T-cell (primary cell): ENCODE results near the gene CRYGS. TPM values are rescaled to one million over a fixed set of nuclear protein-coding genes. Genes with fewer than 3 reads are reported as not detected.
"Not testable (repeated sequence)": the region's sequence is repeated elsewhere in the genome, so short reads cannot be mapped to it uniquely, and the experiment has no call there.

Experiments used
- ATAC-seq, 4 experiments: fragments of 200-7000 bp in 3 of 4; fragments of 150-1000 bp in 1 of 4; cut with Tn5 transposase; replicated peaks in 1 of 4; 1 replicate in 3 of 4; 2 replicates in 1 of 4; pipeline ENCODE4 v1.10.0; 2021; ENCODE audit warnings: moderate library complexity in 3 of 4, mild to moderate bottlenecking in 2 of 4, moderate number of reproducible peaks in 1 of 4
- CTCF ChIA-PET, 2 donors: fragments of 300-600 bp; sonication (Branson Sonifier 250); formaldehyde crosslinking; loops; one replicate each; lab custom pipeline; 2022; ENCODE audit warnings: antibody characterized with exemption in 2 of 2; lab: Charles Lee
- POLR2A ChIA-PET, 2 donors: fragments of 300-600 bp; sonication (Branson Sonifier 250); formaldehyde crosslinking; loops; one replicate each; lab custom pipeline; 2022; ENCODE audit warnings: antibody characterized with exemption in 2 of 2; lab: Charles Lee
- DNase-seq, 35 experiments: peaks; one replicate each; pipeline versions ENCODE4 v3.0.0 to v3.0.0-alpha.2; 2013 to 2023
- H3K27ac ChIP-seq: one replicate; pipeline ENCODE4 v1.5.1; 2013; ENCODE audit warnings: low read length
- H3K27me3 ChIP-seq, 2 experiments: replicated peaks in 1 of 2; 1 replicate in 1 of 2; 2 replicates in 1 of 2; pipeline versions ENCODE4 v1.6.1 to v1.7.0; 2013; ENCODE audit warnings: low read length in 1 of 2, mixed read lengths in 1 of 2; ENCODE audit not compliant: control insufficient read depth in 2 of 2, insufficient read depth in 2 of 2; ENCODE audit errors: extremely low read depth in 1 of 2
- H3K36me3 ChIP-seq, 2 donors: 1 replicate in 1 of 2; 2 replicates in 1 of 2; pipeline versions ENCODE4 v1.6.1 to v1.7.0; 2013; ENCODE audit warnings: low read length in 1 of 2; ENCODE audit not compliant: control insufficient read depth in 2 of 2, insufficient read depth in 1 of 2; ENCODE audit errors: extremely low read depth in 1 of 2
- H3K4me1 ChIP-seq, 2 experiments: 1 replicate in 1 of 2; 2 replicates in 1 of 2; pipeline versions ENCODE4 v1.6.1 to v1.7.0; 2013; ENCODE audit warnings: low read length in 2 of 2, mixed read lengths in 1 of 2; ENCODE audit not compliant: insufficient read depth in 2 of 2, control insufficient read depth in 1 of 2; ENCODE audit errors: extremely low read depth in 1 of 2
- H3K4me3 ChIP-seq, 2 donors: 1 replicate in 1 of 2; 2 replicates in 1 of 2; pipeline versions ENCODE4 v1.5.1 to v1.7.0; 2013; ENCODE audit warnings: mild to moderate bottlenecking in 2 of 2, low read length in 1 of 2, moderate library complexity in 1 of 2; ENCODE audit not compliant: control insufficient read depth in 1 of 2; ENCODE audit errors: extremely low read depth in 1 of 2
- H3K9me3 ChIP-seq: 2 replicates; pipeline ENCODE4 v1.7.0; 2013
- H3K27ac Mint-ChIP-seq, 2 donors: one replicate each; pipeline ENCODE4 v1.8.0; 2020 to 2021; ENCODE audit warnings: mild to moderate bottlenecking in 2 of 2, mixed read lengths in 2 of 2
- H3K27me3 Mint-ChIP-seq, 2 donors: one replicate each; pipeline ENCODE4 v1.8.0; 2021 to 2022; ENCODE audit warnings: mixed read lengths in 2 of 2
- H3K36me3 Mint-ChIP-seq: one replicate; pipeline ENCODE4 v1.8.0; 2021; ENCODE audit warnings: mixed read lengths
- H3K4me1 Mint-ChIP-seq, 3 donors: one replicate each; pipeline ENCODE4 v1.8.0; 2020 to 2022; ENCODE audit warnings: mixed read lengths in 3 of 3, mild to moderate bottlenecking in 1 of 3
- H3K4me3 Mint-ChIP-seq, 3 donors: one replicate each; pipeline ENCODE4 v1.8.0; 2020 to 2022; ENCODE audit warnings: mild to moderate bottlenecking in 3 of 3, mixed read lengths in 3 of 3, moderate library complexity in 3 of 3
- H3K9me3 Mint-ChIP-seq, 3 donors: one replicate each; pipeline ENCODE4 v1.8.0; 2020 to 2022; ENCODE audit warnings: mixed read lengths in 3 of 3
- WGBS: methylation state at CpG from one replicate; pipeline ENCODE4 v1.1.5; 2013; ENCODE audit warnings: missing lambda C conversion rate; ENCODE audit not compliant: insufficient coverage; 5-methylcytosine and 5-hydroxymethylcytosine counted together
- total RNA-seq, 35 experiments: library from RNA in 6 of 35; stranded (reverse) in 6 of 35; fragments of 120-200 nt in 1 of 35; gene quantifications; one replicate each; pipeline versions ENCODE4 v1.2.1 to v1.2.4 and lab custom pipeline; 2013 to 2026

The CRYGS gene
- total RNA-seq, 5 donors from 2014 or later (not counting 1 experiment from before 2014, with no cell fraction given), result 5.5 to 10.4 (median 7.8) TPM

DNA sequence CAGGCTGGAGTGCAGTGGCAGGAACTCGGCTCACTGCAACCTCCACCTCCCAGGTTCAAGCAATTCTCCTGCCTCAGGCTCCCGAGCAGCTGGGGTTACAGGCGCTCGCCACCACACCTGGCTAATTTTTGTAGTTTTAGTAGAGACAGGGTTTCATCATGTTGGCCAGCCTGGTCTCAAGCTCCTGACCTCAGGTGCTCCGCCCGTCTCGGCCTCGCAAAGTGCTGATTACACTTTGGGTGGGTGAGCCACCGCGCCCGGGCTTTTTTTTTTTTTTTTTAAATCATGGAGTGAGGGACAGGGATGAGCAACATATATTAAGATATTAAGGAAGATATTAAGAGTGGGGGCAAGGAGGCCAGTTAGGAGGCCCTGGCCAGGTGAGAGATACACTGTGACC lies 25.2 kb upstream of the CRYGS start:
- not testable (repeated sequence) for DNase-seq, H3K27me3 Mint-ChIP-seq, H3K36me3 ChIP-seq, H3K27me3 ChIP-seq, H3K9me3 ChIP-seq, H3K9me3 Mint-ChIP-seq, ATAC-seq
- Mint-ChIP-seq H3K4me1 (peaks cover 65 to 68% (median 67%) of the 10 kb centered on the region in 3 donors), H3K27ac (peak overlapping the region in 1 of 2 donors; percentile 98), H3K4me3 (peak overlapping the region; percentile 88 to 92 (median 90)), H3K36me3 (peaks cover 20% of the 10 kb centered on the region)
- H3K27ac ChIP-seq, result peak overlapping the region; percentile 80
- WGBS, result 91% methylated on average over 7 of the region's 11 CpGs
- ChIA-PET CTCF (interaction anchor here (1.4 to 2.8 kb wide), 4 partner anchors 29 to 626 kb away, joined by 3 to 42 read pairs (median 9); no protein-coding TSS in a partner anchor), POLR2A (interaction anchor here (0.6 to 1.3 kb wide), 5 partner anchors 15 to 790 kb away, joined by 3 to 4 read pairs (median 3); partner anchors contain the start of gene TRA2B (in 1 of the 2))
- H3K4me1 ChIP-seq, result peaks cover 25 to 36% of the 10 kb centered on the region in 2 experiments
- H3K4me3 ChIP-seq, result peak overlapping the region in 1 of 2 donors; percentile 70

DNA sequence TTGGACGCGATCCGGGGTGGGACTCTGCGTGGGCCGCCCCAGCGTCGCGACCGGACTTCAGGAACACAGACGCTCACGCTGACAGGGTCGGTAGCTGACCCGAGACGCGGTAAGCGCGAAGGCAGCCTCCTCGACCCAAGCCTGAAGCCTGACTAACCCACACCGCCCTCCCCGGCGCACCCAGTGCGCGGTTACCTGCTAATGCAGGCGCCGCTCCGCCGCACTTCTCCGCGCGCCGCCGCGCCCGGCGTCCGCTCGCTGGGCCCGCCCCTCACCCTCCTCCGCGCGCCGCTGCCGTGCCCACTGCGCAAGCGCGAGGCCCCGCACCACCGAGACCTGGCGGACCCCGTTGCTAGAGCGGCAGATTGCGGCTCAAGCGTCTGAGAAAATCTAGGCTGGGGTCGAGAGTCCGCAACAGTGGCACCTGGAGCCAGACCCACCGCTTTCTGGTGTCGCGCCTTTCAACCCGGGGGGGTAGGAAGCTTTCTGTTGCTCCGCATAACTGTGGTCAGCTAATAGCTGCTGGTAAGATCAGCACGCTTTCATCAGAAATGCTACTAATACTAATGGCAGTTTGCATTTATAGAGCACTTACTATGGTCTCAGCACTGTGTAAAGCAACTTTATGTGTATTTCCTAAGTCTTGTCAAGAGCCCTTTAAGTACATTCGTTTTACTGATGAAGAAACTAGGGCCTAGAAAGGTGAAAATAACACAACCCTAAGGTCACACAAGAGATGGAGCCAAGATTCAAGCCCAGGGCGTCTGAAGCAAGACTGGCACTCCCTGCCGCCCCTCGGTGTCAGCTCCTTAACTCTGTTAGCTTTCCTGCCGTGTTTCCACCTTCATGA lies 23.1 kb upstream of the CRYGS start, which contains the start of gene TBCCD1:
TSS of gene TBCCD1 (minus strand) at position 268 of the 850 bp plus-strand sequence. CDS start 3,010 bp downstream, outside the sequence.
- peaks cover 73 to 78% (median 77%) of the 10 kb centered on the region in 3 donors for H3K4me1 Mint-ChIP-seq
- peaks cover 11% of the 10 kb centered on the region for H3K36me3 Mint-ChIP-seq
- H3K27me3 Mint-ChIP-seq, result no peaks in the 10 kb centered on the region
- H3K9me3 Mint-ChIP-seq, result no peaks in the 10 kb centered on the region
- POLR2A ChIA-PET, result interaction anchor here in 1 of 2 donors (0.6 kb wide), 1 partner anchor 194 kb away, joined by 9 read pairs; no protein-coding TSS in a partner anchor
- DNase-seq (peak; percentile 84 to 99 (median 92)), ATAC-seq (peak; percentile 54 to 71 (median 65))
- Histone ChIP-seq H3K36me3 (peaks cover 0 to 4% of the 10 kb centered on the region in 2 donors), H3K27me3 (no peaks in the 10 kb centered on the region), H3K9me3 (no peaks in the 10 kb centered on the region), H3K27ac (peak within 1 kb of the TSS; percentile 93), H3K4me1 (peaks cover 30 to 37% of the 10 kb centered on the region in 2 experiments), H3K4me3 (peak within 1 kb of the TSS; percentile 96)
- WGBS, result under 1% methylated on average over 57 of the region's 66 CpGs
- H3K4me3 Mint-ChIP-seq, result peak within 1 kb of the TSS; percentile 82 to 90 (median 87)
- peak within 1 kb of the TSS; percentile 94 to 98 for H3K27ac Mint-ChIP-seq
- CTCF ChIA-PET, result interaction anchor here in 1 of 2 donors (0.9 to 1.9 kb wide), 3 partner anchors 27 to 624 kb away, joined by 4 to 5 read pairs (median 5); no protein-coding TSS in a partner anchor

DNA sequence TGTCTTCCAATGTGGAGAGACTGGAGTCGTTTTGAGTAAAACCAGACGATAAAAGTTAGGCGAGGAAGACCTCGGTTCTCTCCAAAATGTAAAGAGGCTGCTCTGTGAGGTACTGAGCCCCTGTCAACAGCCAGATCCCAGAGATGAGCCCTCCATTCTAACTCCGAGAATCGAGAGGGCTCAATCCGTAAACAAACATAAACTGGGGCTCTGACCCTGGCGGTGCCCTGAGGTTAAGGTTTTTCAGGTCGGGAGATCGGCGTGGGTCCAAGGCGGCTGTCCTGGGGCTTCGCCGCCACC lies 22.5 kb upstream of the CRYGS start:
- H3K36me3 Mint-ChIP-seq, result peaks cover 16% of the 10 kb centered on the region
- ChIA-PET POLR2A (no interaction called here), CTCF (interaction anchor here (1.0 to 1.9 kb wide), 3 partner anchors 48 to 624 kb away, joined by 3 to 5 read pairs (median 4); no protein-coding TSS in a partner anchor)
- peak overlapping the region; percentile 82 to 90 (median 87) for H3K4me3 Mint-ChIP-seq
- no peaks in the 10 kb centered on the region for H3K27me3 Mint-ChIP-seq
- Histone ChIP-seq H3K36me3 (peaks cover 0 to 8% of the 10 kb centered on the region in 2 donors), H3K27me3 (no peaks in the 10 kb centered on the region), H3K27ac (peak overlapping the region; percentile 87), H3K4me3 (peak overlapping the region; percentile 96), H3K4me1 (peaks cover 28 to 37% of the 10 kb centered on the region in 2 experiments), H3K9me3 (no peaks in the 10 kb centered on the region)
- peaks cover 75 to 80% (median 79%) of the 10 kb centered on the region in 3 donors for H3K4me1 Mint-ChIP-seq
- ATAC-seq (peak in 1 of 4 experiments; percentile 0), DNase-seq (peak in 1 of 35 experiments; percentile 8)
- 1% methylated on average over 11 of the region's 14 CpGs for WGBS
- no peaks in the 10 kb centered on the region for H3K9me3 Mint-ChIP-seq
- peak overlapping the region; percentile 85 to 93 for H3K27ac Mint-ChIP-seq

DNA sequence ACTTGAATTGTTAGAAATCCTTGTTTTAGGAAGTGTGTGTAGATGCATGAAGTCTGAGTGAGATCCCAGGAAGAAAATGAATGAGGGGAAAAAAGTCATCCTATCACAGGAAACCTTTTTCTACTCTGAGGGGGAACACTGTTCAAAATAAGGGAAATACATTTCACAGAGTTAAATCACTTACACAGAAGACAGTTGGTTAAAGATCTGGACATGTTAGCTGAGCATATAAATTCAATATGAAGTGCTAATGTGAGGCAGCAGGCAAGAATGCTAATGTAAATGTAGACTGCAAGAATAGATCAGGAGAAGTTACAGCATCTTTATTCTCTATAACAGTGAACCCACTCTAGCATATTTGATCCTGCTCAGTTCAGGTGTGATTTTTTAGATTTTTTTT lies 20.4 kb upstream of the CRYGS start:
- peaks cover 73 to 79% (median 77%) of the 10 kb centered on the region in 3 donors for H3K4me1 Mint-ChIP-seq
- CTCF ChIA-PET, result interaction anchor here in 1 of 2 donors (0.5 kb wide), 1 partner anchor 309 kb away, joined by 8 read pairs; no protein-coding TSS in a partner anchor
- peaks cover 16 to 25% of the 10 kb centered on the region in 2 experiments for H3K4me1 ChIP-seq
- POLR2A ChIA-PET, result no interaction called here
- no peaks in the 10 kb centered on the region for H3K27me3 Mint-ChIP-seq
- no peaks in the 10 kb centered on the region for H3K9me3 Mint-ChIP-seq
- H3K36me3 ChIP-seq, result peaks cover 0 to 13% of the 10 kb centered on the region in 2 donors
- H3K27ac ChIP-seq, result no peak overlapping the region
- DNase-seq (no peak), ATAC-seq (no peak)
- no peaks in the 10 kb centered on the region for H3K9me3 ChIP-seq
- H3K27ac Mint-ChIP-seq, result no peak overlapping the region
- H3K27me3 ChIP-seq, result no peaks in the 10 kb centered on the region
- H3K4me3 Mint-ChIP-seq, result peak overlapping the region in 1 of 3 donors; percentile 18
- H3K4me3 ChIP-seq, result no peak overlapping the region
- peaks cover 23% of the 10 kb centered on the region for H3K36me3 Mint-ChIP-seq

DNA sequence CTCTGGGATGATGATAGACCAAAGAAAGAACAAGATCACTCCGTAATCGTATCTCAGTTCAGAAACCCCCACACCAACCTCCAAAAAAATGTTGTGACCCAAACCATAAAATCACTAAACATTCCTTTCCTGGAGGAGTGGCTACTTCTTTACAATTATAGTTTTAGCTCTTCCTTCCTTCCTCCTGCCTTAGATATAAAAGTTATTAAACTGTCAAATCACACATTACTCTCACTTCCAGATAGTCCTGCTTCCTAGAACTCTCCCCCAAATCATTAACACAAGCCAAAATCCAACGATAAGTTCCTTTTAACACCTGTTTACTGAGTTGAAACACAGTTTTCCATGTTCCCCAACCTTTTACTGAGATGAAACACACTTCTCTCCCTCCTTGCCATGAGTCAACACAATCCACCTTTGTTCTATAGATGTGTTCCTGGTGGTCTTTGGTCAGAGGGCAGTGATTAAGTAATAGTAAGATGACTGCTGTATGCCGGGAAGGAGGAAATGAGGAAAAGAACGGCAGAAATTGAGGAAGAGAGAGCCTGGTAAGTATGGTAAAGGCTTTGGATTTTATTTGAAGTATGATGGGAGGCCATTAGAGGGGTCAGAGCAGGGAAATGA lies 8.3 kb upstream of the CRYGS start:
- no peaks in the 10 kb centered on the region for H3K27me3 Mint-ChIP-seq
- Histone ChIP-seq H3K4me1 (no peaks in the 10 kb centered on the region), H3K4me3 (no peak overlapping the region), H3K27me3 (no peaks in the 10 kb centered on the region), H3K27ac (no peak overlapping the region), H3K9me3 (no peaks in the 10 kb centered on the region), H3K36me3 (peaks cover 0 to 69% of the 10 kb centered on the region in 2 donors)
- DNase-seq, result no peak
- 93% methylated on average over 3 of the region's 5 CpGs for WGBS
- H3K9me3 Mint-ChIP-seq, result no peaks in the 10 kb centered on the region
- no peak overlapping the region for H3K27ac Mint-ChIP-seq
- ATAC-seq, result no peak
- peaks cover 53% of the 10 kb centered on the region for H3K36me3 Mint-ChIP-seq
- no peaks in the 10 kb centered on the region for H3K4me1 Mint-ChIP-seq
- ChIA-PET POLR2A (interaction anchor here in 1 of 2 donors (0.6 kb wide), 1 partner anchor 16 kb away, joined by 3 read pairs; no protein-coding TSS in a partner anchor), CTCF (interaction anchor here in 1 of 2 donors (0.6 kb wide), 1 partner anchor 233 kb away, joined by 3 read pairs; no protein-coding TSS in a partner anchor)
- H3K4me3 Mint-ChIP-seq, result no peak overlapping the region

DNA sequence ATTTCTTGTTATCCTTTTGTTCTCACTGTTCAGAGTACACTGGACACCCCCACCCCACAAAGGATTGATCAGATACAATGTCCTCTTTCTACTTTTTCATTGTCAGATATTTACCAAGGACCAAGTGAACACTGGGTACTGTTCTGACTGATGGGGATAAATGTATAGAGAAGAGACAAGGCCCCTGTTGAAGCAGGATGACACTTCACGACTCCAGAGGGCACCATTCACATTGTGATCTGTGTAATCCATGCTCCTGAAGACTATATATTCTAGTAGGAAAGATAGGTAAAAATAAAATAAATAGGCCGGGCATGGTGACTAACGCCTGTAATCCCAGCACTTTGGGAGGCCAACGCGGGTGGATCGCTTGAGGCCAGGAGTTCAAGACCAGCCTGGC lies 7.2 kb upstream of the CRYGS start:
- no peak for ATAC-seq
- H3K36me3 Mint-ChIP-seq, result peaks cover 47% of the 10 kb centered on the region
- no peak for DNase-seq
- CTCF ChIA-PET, result no interaction called here
- WGBS, result no CpG with 5 or more reads among the region's 6 CpGs
- H3K4me1 ChIP-seq, result no peaks in the 10 kb centered on the region
- no peak overlapping the region for H3K4me3 ChIP-seq
- H3K4me1 Mint-ChIP-seq, result no peaks in the 10 kb centered on the region
- H3K9me3 ChIP-seq, result no peaks in the 10 kb centered on the region
- peaks cover 0 to 62% of the 10 kb centered on the region in 2 donors for H3K36me3 ChIP-seq
- no peaks in the 10 kb centered on the region for H3K9me3 Mint-ChIP-seq
- H3K27me3 ChIP-seq, result no peaks in the 10 kb centered on the region
- H3K27me3 Mint-ChIP-seq, result no peaks in the 10 kb centered on the region
- POLR2A ChIA-PET, result no interaction called here
- H3K27ac ChIP-seq, result no peak overlapping the region
- no peak overlapping the region for H3K27ac Mint-ChIP-seq
- H3K4me3 Mint-ChIP-seq, result no peak overlapping the region
